ENCODE results near the gene SELP.
A peak's percentile ranks its signal among the peaks of the same experiment; 100 is the strongest.
"Not testable (repeated sequence)": the region's sequence is repeated elsewhere in the genome, so short reads cannot be mapped to it uniquely, and the experiment has no call there.

Gene SELP

DNA sequence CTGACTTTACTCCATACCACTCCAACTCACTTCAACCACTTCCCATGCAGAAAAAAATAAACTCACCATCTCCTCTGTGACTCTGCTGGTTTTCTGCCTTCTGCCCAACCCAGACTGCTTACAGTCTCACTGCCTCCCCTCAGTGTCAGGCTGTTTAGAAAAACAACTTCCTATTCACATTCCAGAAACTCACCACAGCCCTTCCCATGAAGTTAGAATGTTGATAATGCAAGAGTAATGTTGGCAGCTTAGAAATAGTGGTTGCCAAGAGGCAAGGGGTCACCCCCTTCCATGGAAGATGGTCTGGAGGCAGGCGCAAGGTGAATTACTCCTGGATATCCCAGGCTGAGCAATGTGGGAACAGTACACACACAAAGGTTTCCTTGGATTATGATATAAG, at the start of gene SELP:
SELP (minus strand) TSS at position 119 of the 400 bp plus-strand sequence; CDS start at position 69, 50 bp downstream.
- DNase-seq = no peak

DNA sequence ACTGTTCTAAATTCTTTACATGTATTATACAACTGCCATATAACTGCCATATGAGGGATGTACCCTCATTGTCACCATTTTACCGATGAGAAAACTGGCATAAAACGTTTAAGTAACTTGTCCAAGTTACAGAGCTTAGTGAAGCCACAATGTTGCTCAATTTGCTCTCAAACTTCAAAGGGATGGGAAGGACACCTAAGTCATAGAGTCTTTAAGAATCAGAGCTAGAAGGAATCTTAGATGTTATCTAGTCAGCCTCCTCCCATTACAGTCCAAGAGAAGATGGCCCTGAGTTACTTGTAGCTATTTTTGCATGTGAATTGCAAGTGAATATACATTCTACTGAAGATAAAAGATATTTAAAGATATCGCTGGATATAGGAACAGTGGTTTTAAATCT, 49.8 kb upstream of the SELP start:
- DNase-seq = no peak

DNA sequence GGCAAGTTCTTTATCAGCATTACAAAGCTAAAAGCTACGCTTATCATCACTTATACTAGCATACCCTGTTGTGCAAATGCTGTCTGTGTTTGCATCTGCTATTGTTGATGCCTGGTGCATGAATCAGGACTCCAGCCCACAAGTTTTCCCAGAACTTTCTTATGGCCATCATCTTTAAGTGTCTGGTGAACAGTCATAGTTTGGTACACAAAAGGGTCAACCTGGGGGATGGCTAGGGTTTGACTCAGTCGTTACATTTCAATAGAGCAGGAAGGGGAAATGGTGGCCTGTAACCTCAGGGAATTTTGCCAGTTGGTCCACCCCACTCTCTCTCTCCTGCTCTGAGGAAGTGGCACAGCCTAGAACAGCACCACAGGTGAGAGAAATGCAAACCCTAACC, 46.1 kb upstream of the SELP start:
- no peak for DNase-seq

DNA sequence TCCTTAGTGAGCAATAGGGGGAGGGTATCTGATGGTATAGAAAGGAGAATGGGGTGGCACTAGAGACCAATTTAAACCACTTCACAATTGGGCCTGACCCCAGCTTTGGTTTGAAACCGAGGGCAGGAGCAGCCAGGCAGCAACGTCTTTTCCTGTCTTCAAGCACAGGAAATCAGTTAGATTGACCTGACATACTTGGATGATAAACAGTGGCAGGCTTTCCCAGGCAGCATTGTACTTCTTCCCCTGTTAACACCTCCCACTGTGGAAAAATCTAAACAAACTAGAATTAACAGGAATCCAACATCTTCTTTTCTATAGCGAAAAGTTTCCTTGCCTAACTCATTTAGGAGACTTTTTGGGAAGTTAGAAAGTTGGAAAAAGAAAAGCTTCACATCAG, 40.9 kb upstream of the SELP start:
- no peak for DNase-seq

DNA sequence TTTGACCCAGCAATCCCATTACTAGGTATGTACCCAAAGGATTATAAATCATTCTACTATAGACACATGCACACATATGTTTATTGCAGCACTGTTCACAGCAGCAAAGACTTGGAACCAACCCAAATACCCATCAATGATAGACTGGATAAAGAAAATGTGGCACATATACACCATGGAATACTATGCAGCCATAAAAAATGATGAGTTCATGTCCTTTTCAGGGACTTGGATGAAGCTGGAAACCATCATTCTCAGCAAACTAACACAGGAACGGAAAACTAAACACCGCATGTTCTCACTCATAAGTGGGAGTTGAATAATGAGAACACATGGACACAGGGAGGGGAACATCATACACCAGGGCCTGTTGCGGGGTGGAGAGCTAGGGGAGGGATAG, 40.3 kb upstream of the SELP start:
- DNase-seq = not testable (repeated sequence)

DNA sequence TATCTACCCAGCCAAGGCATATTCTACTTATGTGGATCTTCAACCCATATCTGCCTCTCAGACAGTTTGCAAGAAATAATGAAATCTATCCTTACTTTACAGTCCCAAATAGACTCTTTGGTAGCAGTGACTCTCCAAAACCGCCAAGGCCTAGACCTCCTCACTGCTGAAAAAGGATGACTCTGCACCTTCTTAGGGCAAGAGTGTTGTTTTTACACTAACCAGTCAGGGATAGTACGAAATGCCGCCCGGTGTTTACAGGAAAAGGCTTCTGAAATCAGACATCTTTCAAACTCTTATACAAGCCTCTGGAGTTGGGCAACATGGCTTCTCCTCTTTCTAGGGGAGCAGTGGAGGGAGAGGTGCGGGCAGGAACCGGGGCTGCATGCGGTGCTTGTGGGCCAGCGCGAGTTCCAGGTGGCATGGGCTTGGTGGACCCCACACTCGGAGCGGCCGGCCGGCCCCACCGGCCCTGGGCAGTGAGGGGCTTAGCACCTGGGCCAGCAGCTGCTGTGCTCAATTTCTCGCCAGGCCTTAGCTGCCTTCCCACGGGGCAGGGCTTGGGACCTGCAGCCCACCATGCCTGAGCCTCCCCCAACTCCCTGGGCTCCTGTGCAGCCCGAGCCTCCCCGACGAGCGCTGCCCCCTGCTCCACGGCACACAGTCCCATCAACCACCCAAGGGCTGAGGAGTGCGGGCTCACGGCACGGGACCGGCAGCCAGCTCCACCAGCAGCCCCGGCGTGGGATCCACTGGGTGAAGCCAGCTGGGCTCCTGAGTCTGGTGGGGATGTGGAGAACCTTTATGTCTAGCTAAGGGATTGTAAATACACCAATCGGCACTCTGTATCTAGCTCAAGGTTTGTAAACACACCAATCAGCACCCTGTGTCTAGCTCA, 38.0 kb upstream of the SELP start:
- not testable (repeated sequence) for DNase-seq

DNA sequence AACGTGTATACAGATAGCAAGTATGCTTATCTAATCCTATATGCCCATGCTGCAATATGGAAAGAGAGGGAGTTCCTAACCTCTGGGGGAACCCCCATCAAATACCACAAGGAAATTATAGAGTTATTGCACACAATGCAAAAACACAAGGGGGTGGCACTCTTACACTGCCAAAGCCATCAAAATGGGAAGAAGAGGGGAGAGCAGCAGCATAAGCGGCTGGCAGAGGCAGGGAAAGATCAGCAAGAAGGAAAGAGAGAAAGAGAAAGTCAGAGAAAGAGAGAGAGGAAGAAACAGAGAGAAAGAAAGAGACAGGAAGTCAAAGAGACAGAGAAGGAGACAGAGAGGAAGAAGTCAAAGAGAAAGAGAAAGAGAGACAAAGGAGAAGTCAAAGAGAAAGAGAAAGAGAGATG, 37.3 kb upstream of the SELP start:
- DNase-seq = not testable (repeated sequence)

DNA sequence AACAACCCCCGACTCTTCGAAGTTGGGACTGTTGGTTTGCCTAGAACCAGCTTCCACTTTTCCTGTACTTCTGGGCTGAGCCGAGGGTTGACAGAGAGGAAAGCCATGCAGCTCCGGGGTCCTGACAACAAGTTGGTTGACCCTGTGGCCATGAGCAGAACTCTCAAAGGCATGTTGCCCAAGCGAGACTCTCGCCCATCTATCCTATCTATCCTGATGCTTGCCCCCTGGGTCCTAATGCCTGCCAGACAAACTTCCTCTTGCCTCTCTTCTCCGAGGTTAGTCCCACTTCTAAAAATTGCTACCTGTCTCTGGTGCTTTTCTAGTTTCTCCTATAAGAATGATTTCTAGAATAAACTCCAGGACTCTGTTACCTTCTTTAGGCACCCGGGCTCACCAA, 32.8 kb upstream of the SELP start:
- DNase-seq = not testable (repeated sequence)

DNA sequence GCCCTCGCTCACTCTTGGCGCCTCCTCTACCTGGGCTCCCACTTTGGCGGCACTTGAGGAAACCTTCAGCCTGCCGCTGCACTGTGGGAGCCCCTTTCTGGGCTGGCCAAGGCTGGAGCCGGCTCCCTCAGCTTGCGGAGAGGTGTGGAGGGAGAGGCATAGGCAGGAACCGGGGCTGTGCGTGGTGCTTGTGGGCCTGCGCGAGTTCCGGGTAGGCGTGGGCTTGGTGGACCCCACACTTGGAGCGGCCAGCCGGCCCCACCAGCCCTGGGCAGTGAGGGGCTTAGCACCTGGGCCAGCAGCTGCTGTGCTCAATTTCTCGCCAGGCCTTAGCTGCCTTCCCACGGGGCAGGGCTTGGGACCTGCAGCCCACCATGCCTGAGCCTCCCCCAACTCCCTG, 31.1 kb upstream of the SELP start:
- DNase-seq = not testable (repeated sequence)

DNA sequence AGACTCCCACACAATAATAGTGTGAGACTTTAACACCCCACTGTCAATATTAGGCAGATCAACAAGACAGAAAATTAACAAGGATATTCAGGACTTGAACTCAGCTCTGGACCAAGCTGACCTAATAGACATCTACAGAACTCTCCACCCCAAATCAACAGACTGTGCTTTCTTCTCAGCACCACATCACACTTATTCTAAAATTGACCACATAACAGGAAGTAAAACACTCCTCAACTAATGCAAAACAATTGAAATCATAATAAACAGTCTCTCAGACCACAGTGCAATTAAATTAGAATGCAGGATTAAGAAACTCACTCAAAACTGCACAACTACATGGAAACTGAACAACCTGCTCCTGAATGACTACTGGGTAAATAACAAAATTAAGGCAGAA, 28.9 kb upstream of the SELP start:
- DNase-seq = peak; percentile 32

DNA sequence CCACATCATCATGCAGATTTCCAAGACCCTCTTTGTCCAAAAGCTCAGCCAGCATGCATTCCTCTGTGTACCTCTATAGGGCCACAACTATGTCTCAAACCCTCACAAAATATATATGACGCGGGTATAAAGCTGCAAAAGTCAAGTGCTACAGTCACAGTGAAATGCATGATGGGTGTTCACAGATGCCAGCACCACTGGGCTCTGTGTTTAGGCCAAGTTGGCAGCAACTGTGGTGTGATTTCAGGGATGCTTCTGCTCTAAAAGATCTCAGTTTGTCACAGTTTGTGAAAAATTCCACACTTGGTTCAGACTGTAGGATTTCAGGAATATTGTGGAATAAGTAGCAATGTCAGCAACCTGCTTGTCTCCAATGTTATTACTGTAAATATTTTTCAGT, 23.9 kb upstream of the SELP start:
- DNase-seq = no peak

DNA sequence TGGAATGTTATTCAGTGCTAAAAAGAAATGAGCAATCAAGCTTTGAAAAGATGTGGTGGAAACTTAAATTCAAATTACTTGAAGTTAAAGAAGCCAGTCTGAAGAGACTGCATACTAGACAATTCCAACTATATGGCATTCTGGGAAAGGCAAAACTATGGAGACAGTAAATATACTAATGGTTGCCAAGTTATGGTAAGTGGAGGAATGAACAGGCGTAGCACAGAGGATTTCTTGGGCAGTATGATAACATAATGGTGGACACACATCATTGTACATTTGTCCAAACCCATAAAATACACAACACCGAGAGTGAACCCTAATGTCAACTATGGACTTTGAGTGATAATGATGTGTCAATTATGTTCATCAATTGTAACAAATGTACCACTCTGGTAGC, 21.1 kb upstream of the SELP start:
- no peak for DNase-seq

DNA sequence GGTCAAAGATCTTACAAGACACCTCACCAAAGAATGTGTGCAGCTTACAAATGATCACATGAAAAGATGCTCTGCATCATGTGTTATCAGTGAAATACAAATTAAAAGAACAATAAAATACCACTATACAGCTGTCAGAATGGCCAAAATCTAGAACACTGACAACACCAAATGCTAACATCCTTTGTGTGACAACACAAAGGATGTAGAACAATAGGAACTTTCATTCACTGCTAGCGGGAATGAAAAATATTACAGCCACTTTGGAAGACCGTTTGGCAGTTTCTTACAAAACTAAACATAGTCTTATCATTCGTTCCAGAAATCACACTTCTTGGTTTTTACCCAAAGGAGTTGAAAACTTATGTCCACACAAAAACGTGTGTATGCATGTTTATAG, 20.6 kb upstream of the SELP start:
- DNase-seq = no peak

DNA sequence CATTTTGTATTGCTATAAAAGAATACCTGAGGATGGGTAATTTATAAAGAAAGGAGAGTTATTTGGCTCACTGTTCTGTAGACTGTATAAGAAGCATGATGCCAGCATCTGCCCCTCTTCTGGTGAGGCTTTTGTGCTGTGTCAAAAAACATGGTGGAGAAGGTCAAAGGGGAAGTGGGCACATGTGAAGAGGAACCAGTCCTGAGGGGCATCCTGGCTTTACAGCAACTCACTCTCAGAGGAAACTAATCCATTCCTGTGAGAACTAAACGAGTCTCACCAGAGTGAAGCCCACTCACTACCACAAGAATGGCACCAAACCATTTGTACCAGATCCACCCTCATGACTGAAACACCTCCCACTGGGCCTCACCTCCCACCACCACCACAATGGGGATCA, 18.8 kb upstream of the SELP start:
- no peak for DNase-seq

DNA sequence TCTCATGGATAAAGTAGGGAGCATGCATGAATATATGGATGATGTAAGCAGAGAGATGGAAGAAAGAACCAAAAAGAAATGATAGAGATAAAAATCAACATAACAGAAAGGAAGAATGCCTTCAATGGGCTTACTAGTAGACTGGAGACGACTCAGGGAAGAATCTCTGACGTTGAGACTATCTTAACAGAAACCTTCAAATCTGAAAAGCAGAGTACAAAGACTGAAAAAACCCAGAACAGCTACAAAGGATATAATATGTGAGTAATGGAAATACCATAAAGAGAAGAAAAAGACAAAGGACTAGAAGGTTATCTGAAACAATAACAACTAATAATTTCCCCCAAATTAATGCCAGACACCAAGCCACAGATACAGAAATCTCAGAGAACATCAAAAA, 18.3 kb upstream of the SELP start:
- no peak for DNase-seq

DNA sequence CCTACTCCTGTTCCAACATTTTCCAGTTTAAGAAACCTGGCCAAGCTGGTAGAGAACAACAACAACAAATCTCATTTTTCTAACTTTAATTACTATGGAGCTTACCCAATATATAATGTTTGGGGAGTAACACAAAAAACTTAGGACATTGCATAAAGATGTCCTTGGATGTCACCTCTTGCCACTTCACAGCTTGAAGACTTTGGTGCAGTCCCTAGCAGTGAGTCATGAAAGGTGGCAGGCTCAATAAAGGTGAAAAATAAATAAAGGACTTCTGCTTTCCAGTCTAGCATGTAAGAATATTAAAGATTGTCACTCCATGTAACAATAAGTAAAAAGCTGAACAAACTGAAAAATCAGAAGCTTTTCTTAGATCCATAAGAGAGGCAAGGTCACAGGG, 17.6 kb upstream of the SELP start:
- DNase-seq = no peak

DNA sequence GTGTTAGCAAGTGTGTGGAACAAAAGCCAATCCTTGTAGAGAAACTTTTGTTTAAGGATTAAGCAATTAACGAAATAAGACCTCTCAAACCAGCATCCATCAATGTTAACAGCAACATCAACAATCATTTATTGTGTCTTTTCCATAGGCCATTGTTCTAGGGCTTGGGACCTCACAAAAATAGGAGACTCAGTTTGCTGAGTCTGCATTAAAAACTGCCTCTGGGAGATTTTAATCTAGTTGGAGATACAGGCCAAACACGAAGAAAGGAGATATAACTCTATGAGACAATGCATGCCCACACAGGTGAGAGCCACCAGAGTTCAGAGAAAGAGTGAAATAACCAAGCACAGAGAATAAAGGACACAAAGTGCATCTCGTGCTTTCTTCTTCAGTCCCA, 14.4 kb upstream of the SELP start:
- DNase-seq = no peak

DNA sequence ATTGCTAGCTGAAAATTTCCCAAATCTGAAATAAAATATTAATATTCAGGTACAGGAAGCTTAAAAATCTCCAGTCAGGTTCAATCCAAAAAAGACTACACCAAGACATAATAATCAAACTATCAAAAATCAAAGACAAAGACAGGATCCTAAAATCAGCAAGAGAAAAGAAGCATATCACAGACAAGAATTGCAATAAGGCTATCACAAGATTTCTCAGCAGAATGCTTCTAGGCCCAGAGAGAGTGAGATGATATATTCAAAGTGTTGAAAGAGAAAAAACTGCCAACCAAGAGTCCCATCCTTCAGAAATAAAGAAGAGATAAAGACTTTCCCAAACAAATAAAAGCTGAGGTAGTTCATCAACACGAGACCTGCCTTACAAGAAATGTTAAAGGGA, 5.0 kb upstream of the SELP start:
- DNase-seq = no peak

DNA sequence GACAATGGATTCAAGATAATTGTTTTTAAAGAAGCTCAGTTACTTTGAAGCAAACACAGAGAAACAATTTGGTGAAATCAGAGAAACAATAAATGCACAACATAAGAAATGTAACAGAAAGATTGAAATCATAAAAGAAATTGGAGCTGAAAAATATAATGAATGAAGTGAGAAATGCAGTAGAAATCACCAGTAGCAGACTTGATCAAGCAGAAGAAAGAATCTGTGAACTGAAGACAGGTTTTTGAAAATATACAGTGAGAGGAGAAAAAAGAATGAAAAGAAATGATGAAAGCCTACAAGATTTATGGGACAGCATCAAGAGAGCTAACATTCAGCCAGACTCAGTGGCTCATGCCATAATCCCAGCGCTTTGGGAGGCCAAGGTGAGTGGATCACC, 4.2 kb upstream of the SELP start:
- DNase-seq = no peak

DNA sequence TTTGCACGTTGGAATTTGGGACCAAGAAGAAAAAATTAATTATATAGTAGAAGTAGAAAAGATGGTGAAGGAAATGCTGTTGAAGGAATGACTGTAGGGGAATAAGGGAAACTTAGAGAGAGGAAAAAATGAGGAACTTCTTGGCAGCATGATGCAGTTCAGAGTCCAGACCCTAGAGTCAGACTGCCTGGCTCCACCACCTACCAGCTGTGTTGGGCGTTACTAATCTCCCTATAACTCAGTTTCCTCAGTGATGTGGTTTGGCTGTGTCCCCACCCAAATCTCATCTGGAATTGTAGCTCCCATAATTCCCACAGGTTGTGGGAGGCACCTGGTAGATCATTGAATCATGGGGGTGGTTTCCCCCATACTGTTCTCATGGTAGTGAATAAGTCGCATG, 1.3 kb upstream of the SELP start:
- no peak for DNase-seq

DNA sequence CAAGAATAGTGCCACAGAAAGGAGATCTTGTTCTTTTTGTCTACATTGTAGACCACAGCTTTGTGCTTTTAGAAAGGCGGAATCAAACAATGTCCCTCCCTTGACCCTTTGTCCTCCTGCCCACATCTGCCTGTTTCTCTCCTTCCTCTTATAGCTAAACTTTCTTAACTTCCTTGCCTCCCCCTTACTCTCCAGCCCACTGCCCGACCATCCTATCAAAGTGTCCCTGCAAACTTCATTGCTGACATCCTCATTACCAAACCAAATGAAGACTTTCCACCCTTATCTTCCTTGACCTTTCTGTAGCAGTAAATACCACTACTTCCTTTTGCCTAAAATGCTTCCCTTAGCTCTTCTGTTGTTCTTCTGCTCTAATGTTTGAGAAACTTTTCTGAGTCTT, 5.0 kb downstream of the SELP start:
- no peak for DNase-seq

DNA sequence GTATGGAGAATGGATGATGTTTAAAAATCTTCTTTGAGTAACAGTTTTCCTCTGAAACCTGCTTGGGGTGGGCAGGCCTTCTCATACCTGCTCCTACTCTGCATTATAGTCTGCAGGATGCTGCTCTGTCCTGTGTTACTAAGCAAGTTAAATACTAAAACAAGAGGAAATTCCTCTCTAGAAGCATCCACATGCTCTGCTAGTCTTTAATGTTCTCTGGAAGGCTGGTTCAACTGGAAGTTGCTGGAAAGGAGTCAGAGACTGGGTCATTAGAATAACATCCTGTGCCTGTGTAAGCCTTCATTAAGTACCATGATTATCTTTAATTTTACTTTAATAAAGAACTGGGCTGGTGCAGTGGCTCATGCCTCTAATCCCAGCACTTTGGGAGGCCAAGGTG, 5.8 kb downstream of the SELP start:
- DNase-seq = no peak

DNA sequence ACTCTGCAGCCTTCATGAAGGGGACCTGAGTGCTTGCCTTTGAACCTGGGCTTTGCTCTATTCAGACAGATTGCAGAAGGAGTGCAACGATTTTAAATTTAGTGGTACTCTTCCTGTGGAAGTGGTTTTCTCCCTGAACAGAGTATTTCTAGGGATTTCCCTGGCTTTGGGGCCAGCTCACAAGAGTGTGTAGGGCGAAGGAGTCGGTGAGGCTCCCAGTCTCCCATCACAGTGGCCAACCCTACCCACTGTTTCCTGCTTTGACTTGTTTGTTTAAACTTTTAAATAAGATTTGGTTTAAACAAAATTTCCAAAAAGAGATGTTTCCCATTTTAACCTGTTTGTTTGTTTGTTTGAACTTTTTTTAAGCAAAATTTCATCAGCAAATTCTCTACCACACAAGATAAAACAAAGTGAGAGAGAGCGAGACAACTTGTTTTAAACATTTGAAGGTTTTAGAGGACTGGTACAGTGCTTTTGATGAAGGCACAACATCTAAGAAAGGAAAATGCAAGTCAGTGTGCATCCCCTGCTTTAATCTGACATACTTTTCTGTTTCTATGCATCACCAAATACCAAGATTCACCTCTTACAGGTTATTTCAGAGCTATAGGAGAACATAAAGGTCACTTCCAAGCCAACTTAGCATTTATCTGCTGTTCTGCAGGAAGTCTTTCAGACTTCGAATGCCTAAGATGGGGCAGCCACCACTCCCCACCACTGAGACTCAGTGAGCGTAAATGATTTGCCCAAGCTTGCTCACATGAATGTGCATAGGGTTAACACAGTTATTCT, 6.6 kb downstream of the SELP start:
- no peak for DNase-seq

DNA sequence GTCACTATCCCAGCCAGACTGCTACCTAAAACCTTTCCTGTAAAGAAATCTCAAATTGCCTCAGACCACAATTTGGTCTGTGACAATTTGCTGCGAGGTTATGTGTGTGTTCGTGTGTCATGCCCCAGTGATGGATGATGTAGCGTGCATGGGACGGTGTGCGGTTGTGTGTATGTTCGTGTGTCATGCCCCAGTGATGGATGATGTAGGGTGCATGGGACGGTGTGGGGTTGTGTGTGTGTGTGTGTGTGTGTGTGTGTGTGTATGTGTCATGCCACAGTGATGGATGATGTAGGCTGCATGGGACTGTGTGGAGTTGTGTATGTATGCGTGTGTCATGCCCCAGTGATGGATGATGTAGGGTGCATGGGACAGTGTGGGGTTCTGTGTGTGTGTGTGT, 9.4 kb downstream of the SELP start:
- no peak for DNase-seq
